ENCODE results near the gene FXYD2.
A peak's percentile ranks its signal among the peaks of the same experiment; 100 is the strongest.

The FXYD2 gene

GRCh38 chr11:117834838-117835443, 10.4 kb upstream of the FXYD2 start:
- DNase-seq, result no peak

- DNase-seq, result no peak
Observed at GRCh38 chr11:117834068-117834810, 9.7 kb upstream of the FXYD2 start.

GRCh38 chr11:117833401-117833891, 8.9 kb upstream of the FXYD2 start:
- DNase-seq, result no peak

GRCh38 chr11:117832511-117832910, 8.0 kb upstream of the FXYD2 start:
- no peak for DNase-seq

- DNase-seq, result no peak
Observed at GRCh38 chr11:117831661-117832415, 7.3 kb upstream of the FXYD2 start.

- peak in 1 of 6 experiments; percentile 26 for DNase-seq
Observed at GRCh38 chr11:117830674-117831351, 6.3 kb upstream of the FXYD2 start.

- no peak for DNase-seq
Observed at GRCh38 chr11:117830072-117830471, 5.5 kb upstream of the FXYD2 start.

GRCh38 chr11:117829369-117829725, 4.8 kb upstream of the FXYD2 start:
- DNase-seq, result no peak

GRCh38 chr11:117828611-117829368, 4.2 kb upstream of the FXYD2 start:
- peak in 3 of 6 experiments; percentile 16 to 52 (median 37) for DNase-seq

- peak in 3 of 6 experiments; percentile 14 to 54 (median 35) for DNase-seq
Observed at GRCh38 chr11:117827521-117828511, 3.3 kb upstream of the FXYD2 start.

- DNase-seq, result no peak
Observed at GRCh38 chr11:117826832-117827231, 2.3 kb upstream of the FXYD2 start.

- no peak for DNase-seq
Observed at GRCh38 chr11:117826190-117826570, 1.6 kb upstream of the FXYD2 start.

- DNase-seq, result no peak
Observed at GRCh38 chr11:117825538-117826189, 1.1 kb upstream of the FXYD2 start.

- DNase-seq, result peak in 1 of 6 experiments; percentile 32
Observed at GRCh38 chr11:117823946-117824420, 561 bp downstream of the FXYD2 start.

GRCh38 chr11:117823294-117823945, 1.1 kb downstream of the FXYD2 start:
- DNase-seq, result peak; percentile 19 to 73 (median 56)

- peak in 4 of 6 experiments; percentile 38 to 62 (median 47) for DNase-seq
Observed at GRCh38 chr11:117822074-117823033, 2.2 kb downstream of the FXYD2 start.

- DNase-seq, result no peak
Observed at GRCh38 chr11:117821431-117821830, 3.1 kb downstream of the FXYD2 start.

GRCh38 chr11:117820516-117820915, 4.0 kb downstream of the FXYD2 start:
- no peak for DNase-seq
